Adrenal gland (tissue), 12 donors: ENCODE data around the gene CLASRP. TPM values are rescaled to one million over a fixed set of nuclear protein-coding genes. Genes with fewer than 3 reads are reported as not detected.

ENCODE experiments used
- DNase-seq, 7 donors: peaks; one replicate each; pipeline ENCODE4 v3.0.0-alpha.2; 2019 to 2020
- H3K27ac ChIP-seq, 5 donors: fragments of 200-600 bp; sonication (generic) in 4 of 5; 1 replicate in 3 of 5; 2 replicates in 2 of 5; pipeline versions ENCODE4 v1.5.1 to v1.8.0; 2016 to 2020; ENCODE audit warnings: mild to moderate bottlenecking in 1 of 5
- H3K27me3 ChIP-seq: fragments of 200-600 bp; 2 replicates; pipeline ENCODE4 v1.8.0; 2021
- H3K36me3 ChIP-seq, 2 donors: fragments of 200-600 bp; replicated peaks in 1 of 2; 1 replicate in 1 of 2; 2 replicates in 1 of 2; pipeline versions ENCODE4 v1.5.1 to v1.8.0; 2018 to 2022
- H3K4me1 ChIP-seq, 2 donors: fragments of 200-600 bp; replicated peaks in 1 of 2; 1 replicate in 1 of 2; 2 replicates in 1 of 2; pipeline versions ENCODE4 v1.5.1 to v1.8.0; 2018 to 2021
- H3K4me3 ChIP-seq, 4 donors: fragments of 200-600 bp; sonication (generic) in 3 of 4; one replicate each; pipeline ENCODE4 v1.5.1; 2016 to 2018
- H3K9me3 ChIP-seq, 3 donors: fragments of 200-600 bp; sonication (generic) in 1 of 3; replicated peaks in 1 of 3; 1 replicate in 2 of 3; 2 replicates in 1 of 3; pipeline versions ENCODE4 v1.5.1 to v1.8.0; 2016 to 2021
- POLR2A ChIP-seq, 2 donors: fragments of 450-650 bp; IDR thresholded peaks; one replicate each; pipeline ENCODE4 v1.6.1; 2017; ENCODE audit warnings: antibody characterized with exemption in 2 of 2, mild to moderate bottlenecking in 2 of 2, moderate library complexity in 1 of 2
- WGBS, 4 donors: extraction: QIAGEN DNeasy Blood & Tissue Kit in 2 of 4; methylation state at CpG; one replicate each; pipeline versions ENCODE4 v1.1.5 to v1.1.7; 2013 to 2017; 5-methylcytosine and 5-hydroxymethylcytosine counted together
- intact Hi-C, 2 donors: fragments of 100-400 bp; cut with DNase I; formaldehyde crosslinking; loops; one replicate each; pipeline versions ENCODE4 v1.14.1 to v1.15.0; 2022 to 2023
- polyA plus RNA-seq, 3 donors: library from polyadenylated mRNA; stranded (reverse); fragments of 200-250 nt in 2 of 3; fragments of 350-450 nt in 1 of 3; fragmentation: Illumina TruSeq in 1 of 3; extraction: RNeasy Lipid Tissue Mini Kit (QIAGEN cat#74804) in 1 of 3; gene quantifications; one replicate each; pipeline ENCODE4 v1.2.3, GENCODE V29; 2013 to 2014
- total RNA-seq, 9 donors: library from RNA; depleted of rRNA in 4 of 9; stranded (reverse); fragments of >200 nt in 4 of 9; fragments of 120-200 nt in 1 of 9; fragmentation: NEBNext Ultra II Directional in 1 of 9; extraction: Animal tissue kit (Norgen Biotek cat#: 25700) in 1 of 9; gene quantifications; one replicate each; pipeline versions ENCODE4 v1.1.0 to v1.2.4, GENCODE V29; 2013 to 2023
- TF ChIP-seq, protein P1 (sequence below), 6 experiments: fragments of 450-650 bp in 4 of 6; fragments of 200-600 bp in 2 of 6; sonication (generic) in 1 of 6; IDR thresholded peaks; 1 replicate in 5 of 6; 2 replicates in 1 of 6; pipeline versions ENCODE4 v1.5.1 to v1.8.0; 2016 to 2021; ENCODE audit warnings: antibody characterized with exemption in 6 of 6, mild to moderate bottlenecking in 2 of 6, moderate library complexity in 1 of 6
- donor health status: healthy with polysubstance abuse.
- donor health status: Bipolar disorder and iron deficiency.
- donor health status: DM: yes; HTN: yes; CAD: no.
- donor health status: DM: no; HTN: no; CAD: no.
- donor health status: DM: no; HTN: no; CAD: no.
- donor health status: DM: yes; HTN: yes; CAD: no.

Gene CLASRP
- total and polyA plus RNA-seq, 12 donors: 19.8 to 730 (median 64.7) TPM

DNA sequence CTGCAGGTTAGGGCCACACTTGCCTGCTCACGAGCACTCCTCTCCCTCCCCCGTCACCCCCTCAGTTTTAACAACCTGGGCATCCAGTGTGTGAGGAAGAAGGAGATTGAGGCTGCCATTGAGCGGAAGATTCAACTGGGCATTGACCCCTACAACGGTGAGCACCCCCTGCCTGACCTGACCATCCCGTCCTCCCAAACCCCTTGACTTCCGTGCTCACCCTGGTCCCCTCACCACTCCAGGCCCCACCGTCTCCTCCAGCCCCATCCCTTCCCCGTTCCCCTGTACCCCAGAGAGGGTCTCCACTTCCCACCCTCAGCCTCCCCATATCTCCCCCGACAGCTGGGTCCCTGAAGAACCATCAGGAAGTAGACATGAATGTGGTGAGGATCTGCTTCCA is 13.6 kb upstream of the CLASRP start:
- DNase-seq: no peak
- Histone ChIP-seq H3K9me3 (no peaks in the 10 kb centered on the region), H3K36me3 (peaks cover 0 to 13% of the 10 kb centered on the region in 2 donors), H3K27ac (no peak overlapping the region), H3K4me3 (no peak overlapping the region), H3K4me1 (no peaks in the 10 kb centered on the region), H3K27me3 (no peaks in the 10 kb centered on the region)
- intact Hi-C loops: no loop called here
- TF ChIP-seq, protein P1, sequence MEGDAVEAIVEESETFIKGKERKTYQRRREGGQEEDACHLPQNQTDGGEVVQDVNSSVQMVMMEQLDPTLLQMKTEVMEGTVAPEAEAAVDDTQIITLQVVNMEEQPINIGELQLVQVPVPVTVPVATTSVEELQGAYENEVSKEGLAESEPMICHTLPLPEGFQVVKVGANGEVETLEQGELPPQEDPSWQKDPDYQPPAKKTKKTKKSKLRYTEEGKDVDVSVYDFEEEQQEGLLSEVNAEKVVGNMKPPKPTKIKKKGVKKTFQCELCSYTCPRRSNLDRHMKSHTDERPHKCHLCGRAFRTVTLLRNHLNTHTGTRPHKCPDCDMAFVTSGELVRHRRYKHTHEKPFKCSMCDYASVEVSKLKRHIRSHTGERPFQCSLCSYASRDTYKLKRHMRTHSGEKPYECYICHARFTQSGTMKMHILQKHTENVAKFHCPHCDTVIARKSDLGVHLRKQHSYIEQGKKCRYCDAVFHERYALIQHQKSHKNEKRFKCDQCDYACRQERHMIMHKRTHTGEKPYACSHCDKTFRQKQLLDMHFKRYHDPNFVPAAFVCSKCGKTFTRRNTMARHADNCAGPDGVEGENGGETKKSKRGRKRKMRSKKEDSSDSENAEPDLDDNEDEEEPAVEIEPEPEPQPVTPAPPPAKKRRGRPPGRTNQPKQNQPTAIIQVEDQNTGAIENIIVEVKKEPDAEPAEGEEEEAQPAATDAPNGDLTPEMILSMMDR (IDR thresholded peaks at IDR 0.05): no peak
- TF ChIP-seq POLR2A (IDR thresholded peaks at IDR 0.05): no peak
- 92 to 96% (median 94%) methylated on average over 9 of the region's 9 CpGs for WGBS, 4 donors

DNA sequence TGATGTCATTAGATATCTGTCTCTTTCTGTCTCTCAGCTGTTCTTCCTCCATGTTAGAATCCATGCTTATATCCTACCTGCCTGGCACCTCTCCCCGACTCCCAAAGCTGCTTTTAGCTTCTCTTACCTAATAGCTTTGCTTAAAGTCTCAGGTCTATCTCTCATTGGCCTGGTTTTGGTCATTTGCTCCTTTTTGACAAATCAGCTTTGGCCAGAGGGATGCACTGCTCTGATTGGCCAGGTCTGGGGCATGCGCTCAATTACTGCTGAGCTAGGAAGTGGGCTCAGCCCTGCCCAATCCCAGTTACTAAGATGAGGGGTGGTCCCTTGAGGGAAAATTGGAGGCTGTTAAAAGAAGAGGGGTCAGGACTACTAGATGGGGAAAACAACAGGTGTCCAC is 11.5 kb upstream of the CLASRP start:
- no peak overlapping the region for H3K4me3 ChIP-seq
- no peaks in the 10 kb centered on the region for H3K9me3 ChIP-seq
- TF ChIP-seq, protein P1 (IDR thresholded peaks at IDR 0.05): no peak
- TF ChIP-seq POLR2A (IDR thresholded peaks at IDR 0.05): no peak
- H3K27ac ChIP-seq: no peak overlapping the region
- DNase-seq: no peak
- intact Hi-C loops: no loop called here
- H3K4me1 ChIP-seq: no peaks in the 10 kb centered on the region
- no peaks in the 10 kb centered on the region for H3K27me3 ChIP-seq
- H3K36me3 ChIP-seq: peaks cover 0 to 20% of the 10 kb centered on the region in 2 donors
- WGBS, 4 donors: 94 to 96% (median 96%) methylated on average over 2 of the region's 2 CpGs

DNA sequence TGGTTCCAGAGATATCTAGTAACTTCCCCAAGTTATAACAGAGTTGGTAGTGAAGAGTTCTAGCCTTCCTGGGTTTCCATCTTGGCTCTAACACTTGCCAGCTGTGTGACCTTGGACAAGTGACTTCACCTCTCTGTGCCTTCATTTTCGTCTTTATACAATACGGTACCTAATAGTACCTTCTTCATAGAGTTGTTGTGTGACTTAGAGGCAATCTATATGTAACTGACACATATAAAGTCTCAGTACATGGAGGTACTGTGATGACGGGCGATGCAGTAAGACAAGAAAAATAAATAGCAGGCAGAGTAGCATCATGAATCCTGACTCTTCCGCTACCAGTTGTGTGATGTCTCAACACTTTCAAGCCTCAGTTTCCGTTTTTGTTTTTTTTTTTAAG is 8.0 kb upstream of the CLASRP start:
- no peaks in the 10 kb centered on the region for H3K4me1 ChIP-seq
- H3K9me3 ChIP-seq: no peaks in the 10 kb centered on the region
- no peak for DNase-seq
- intact Hi-C loops: no loop called here
- TF ChIP-seq, protein P1 (IDR thresholded peaks at IDR 0.05): no peak
- TF ChIP-seq POLR2A (IDR thresholded peaks at IDR 0.05): no peak
- 83 to 87% (median 85%) methylated on average over 6 of the region's 6 CpGs for WGBS, 4 donors
- peaks cover 0 to 49% of the 10 kb centered on the region in 2 donors for H3K36me3 ChIP-seq
- H3K27me3 ChIP-seq: no peaks in the 10 kb centered on the region
- H3K4me3 ChIP-seq: no peak overlapping the region
- H3K27ac ChIP-seq: no peak overlapping the region

DNA sequence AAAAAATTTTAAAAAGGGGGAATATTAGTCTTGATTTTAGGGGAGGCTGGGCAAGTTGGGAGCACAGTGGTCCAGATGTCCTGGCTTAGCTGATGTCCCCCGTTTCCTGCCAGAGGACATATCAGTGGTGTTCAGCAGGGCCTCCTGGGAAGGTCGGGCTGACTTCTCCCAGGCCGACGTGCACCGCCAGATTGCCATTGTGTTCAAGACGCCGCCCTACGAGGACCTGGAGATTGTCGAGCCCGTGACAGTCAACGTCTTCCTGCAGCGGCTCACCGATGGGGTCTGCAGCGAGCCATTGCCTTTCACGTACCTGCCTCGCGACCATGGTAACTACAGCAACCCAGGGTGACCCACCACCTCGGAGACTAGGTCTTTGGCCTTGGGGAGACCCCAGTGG is 6.4 kb upstream of the CLASRP start:
- no peaks in the 10 kb centered on the region for H3K27me3 ChIP-seq
- no peaks in the 10 kb centered on the region for H3K9me3 ChIP-seq
- H3K27ac ChIP-seq: no peak overlapping the region
- H3K4me1 ChIP-seq: no peaks in the 10 kb centered on the region
- H3K4me3 ChIP-seq: no peak overlapping the region
- TF ChIP-seq, protein P1 (IDR thresholded peaks at IDR 0.05): no peak
- TF ChIP-seq POLR2A (IDR thresholded peaks at IDR 0.05): no peak
- 72 to 92% (median 81%) methylated on average over 14 to 18 of the region's 18 CpGs for WGBS, 4 donors
- intact Hi-C loops: no loop called here
- DNase-seq: no peak
- H3K36me3 ChIP-seq: peaks cover 0 to 52% of the 10 kb centered on the region in 2 donors
